Testis (tissue), 3 donors: ENCODE results near the gene FAM20C. TPM values are rescaled to one million over a fixed set of nuclear protein-coding genes. Genes with fewer than 3 reads are reported as not detected.

Experiments
- DNase-seq: peaks from one replicate; pipeline ENCODE4 v3.0.0-alpha.2; 2019
- H3K27ac ChIP-seq, 2 donors: fragments of 200-600 bp; sonication (generic); one replicate each; pipeline ENCODE4 v1.5.1; 2019
- H3K27me3 ChIP-seq: fragments of 200-600 bp; sonication (generic); one replicate; pipeline ENCODE4 v1.5.1; 2019
- H3K36me3 ChIP-seq: fragments of 200-600 bp; sonication (generic); one replicate; pipeline ENCODE4 v1.5.1; 2017; ENCODE audit warnings: low read depth; ENCODE audit errors: missing control alignments
- H3K4me1 ChIP-seq: fragments of 200-600 bp; sonication (generic); one replicate; pipeline ENCODE4 v1.5.1; 2019
- H3K4me3 ChIP-seq, 2 donors: fragments of 200-600 bp; sonication (generic); one replicate each; pipeline ENCODE4 v1.5.1; 2017 to 2019
- H3K9me3 ChIP-seq: fragments of 200-600 bp; sonication (generic); one replicate; pipeline ENCODE4 v1.5.1; 2017
- CTCF ChIP-seq, 3 experiments: fragments of 450-650 bp in 2 of 3; fragments of 200-600 bp in 1 of 3; sonication (generic) in 1 of 3; IDR thresholded peaks; one replicate each; pipeline ENCODE4 v1.5.1; 2016 to 2019; ENCODE audit warnings: antibody characterized with exemption in 3 of 3, mild to moderate bottlenecking in 2 of 3, moderate library complexity in 1 of 3
- POLR2A ChIP-seq: fragments of 450-650 bp; IDR thresholded peaks from one replicate; pipeline ENCODE4 v1.6.1; 2017; ENCODE audit warnings: antibody characterized with exemption, mild to moderate bottlenecking, moderate library complexity
- WGBS, 2 donors: methylation state at CpG; one replicate each; pipeline ENCODE4 v1.1.5; 2018; 5-methylcytosine and 5-hydroxymethylcytosine counted together
- intact Hi-C: fragments of 100-400 bp; cut with DNase I; formaldehyde crosslinking; loops from one replicate; pipeline ENCODE4 v1.15.1; 2023; ENCODE audit warnings: low total_unique reads
- polyA plus RNA-seq: library from polyadenylated mRNA; stranded (reverse); fragments of 350-450 nt; fragmentation: Illumina TruSeq; extraction: RNeasy Lipid Tissue Mini Kit (QIAGEN cat#74804); gene quantifications from one replicate; pipeline ENCODE4 v1.2.3, GENCODE V29; 2014; ENCODE audit warnings: low read depth, low replicate concordance; ENCODE audit not compliant: insufficient read depth
- total RNA-seq, 2 donors: library from RNA; depleted of rRNA; stranded (reverse); fragments of >200 nt; gene quantifications; one replicate each; pipeline ENCODE4 v1.2.3, GENCODE V29; 2016

The FAM20C gene
- total and polyA plus RNA-seq, 3 donors from 2014 or later: 14.0 to 36.7 (median 34.0) TPM

GRCh38 chr7:234708-235553 is 42.6 kb downstream of the FAM20C start:
- Histone ChIP-seq H3K36me3 (no peaks in the 10 kb centered on the region), H3K27me3 (no peaks in the 10 kb centered on the region), H3K9me3 (no peaks in the 10 kb centered on the region), H3K27ac (peak overlapping the region; percentile 72 to 74), H3K4me3 (no peak overlapping the region), H3K4me1 (peaks cover 48% of the 10 kb centered on the region)
- 59 to 63% methylated on average over 28 of the region's 28 CpGs for WGBS, 2 donors
- peak; percentile 72 for DNase-seq
- intact Hi-C loops: no loop called here
- TF ChIP-seq CTCF (IDR thresholded peaks at IDR 0.05) (no peak), POLR2A (no peak)

GRCh38 chr7:235576-236395 is 43.4 kb downstream of the FAM20C start:
- Histone ChIP-seq H3K27ac (no peak overlapping the region), H3K9me3 (no peaks in the 10 kb centered on the region), H3K36me3 (no peaks in the 10 kb centered on the region), H3K4me3 (no peak overlapping the region), H3K4me1 (peaks cover 40% of the 10 kb centered on the region), H3K27me3 (no peaks in the 10 kb centered on the region)
- WGBS, 2 donors: 64 to 68% methylated on average over 16 to 34 of the region's 34 CpGs
- no peak for TF ChIP-seq POLR2A
- TF ChIP-seq CTCF (IDR thresholded peaks at IDR 0.05): no peak
- intact Hi-C loops: no loop called here
- DNase-seq: peak; percentile 61

GRCh38 chr7:236967-237366 is 44.6 kb downstream of the FAM20C start:
- H3K27ac ChIP-seq: no peak overlapping the region

GRCh38 chr7:237385-237784 is 45.0 kb downstream of the FAM20C start:
- WGBS, 2 donors: 81 to 90% methylated on average over 7 of the region's 7 CpGs
- intact Hi-C loops: no loop called here
- Histone ChIP-seq H3K9me3 (no peaks in the 10 kb centered on the region), H3K36me3 (no peaks in the 10 kb centered on the region), H3K27me3 (no peaks in the 10 kb centered on the region), H3K4me1 (peaks cover 33% of the 10 kb centered on the region), H3K4me3 (no peak overlapping the region), H3K27ac (no peak overlapping the region)
- no peak for DNase-seq
- TF ChIP-seq CTCF (IDR thresholded peaks at IDR 0.05) (no peak), POLR2A (no peak)

More at GRCh38 chr7:236967-237366, 44.6 kb downstream of the FAM20C start:
- H3K4me1 ChIP-seq: peaks cover 38% of the 10 kb centered on the region
- H3K9me3 ChIP-seq: no peaks in the 10 kb centered on the region
- intact Hi-C loops: no loop called here
- WGBS, 2 donors: 85 to 86% methylated on average over 8 of the region's 8 CpGs
- H3K4me3 ChIP-seq: no peak overlapping the region
- H3K36me3 ChIP-seq: no peaks in the 10 kb centered on the region
- no peak for DNase-seq
- H3K27me3 ChIP-seq: no peaks in the 10 kb centered on the region
- no peak for TF ChIP-seq POLR2A
- no peak for TF ChIP-seq CTCF (IDR thresholded peaks at IDR 0.05)
